Left lung (tissue), 14 donors: ENCODE measurements around the gene CCDC14. TPM values are rescaled to one million over a fixed set of nuclear protein-coding genes. Genes with fewer than 3 reads are reported as not detected.
A peak's percentile ranks its signal among the peaks of the same experiment; 100 is the strongest.
"Not testable (repeated sequence)": the region's sequence is repeated elsewhere in the genome, so short reads cannot be mapped to it uniquely, and the experiment has no call there.

Experiments used
- ATAC-seq: fragments of 200-7000 bp; cut with Tn5 transposase; one replicate; pipeline ENCODE4 v1.9.1; 2020; ENCODE audit warnings: moderate library complexity
- DNase-seq, 4 donors: peaks; one replicate each; pipeline ENCODE4 v3.0.0-alpha.2; 2013 to 2020
- H3K27ac ChIP-seq, 2 donors: fragments of 200-600 bp; sonication (generic) in 1 of 2; one replicate each; pipeline versions ENCODE4 v1.5.0 to v1.8.0; 2020 to 2021
- H3K27me3 ChIP-seq, 2 donors: fragments of 200-600 bp; sonication (generic) in 1 of 2; one replicate each; pipeline versions ENCODE4 v1.5.0 to v1.8.0; 2020 to 2021
- H3K36me3 ChIP-seq, 2 donors: fragments of 200-600 bp; sonication (generic) in 1 of 2; one replicate each; pipeline versions ENCODE4 v1.5.0 to v1.8.0; 2020 to 2021
- H3K4me1 ChIP-seq, 2 donors: fragments of 200-600 bp; one replicate each; pipeline ENCODE4 v1.8.0; 2021
- H3K4me3 ChIP-seq, 2 donors: fragments of 200-600 bp; sonication (generic) in 1 of 2; one replicate each; pipeline versions ENCODE4 v1.5.0 to v1.8.0; 2020 to 2021; ENCODE audit warnings: mild to moderate bottlenecking in 1 of 2
- H3K9me3 ChIP-seq, 2 donors: fragments of 200-600 bp; sonication (generic) in 1 of 2; one replicate each; pipeline versions ENCODE4 v1.5.0 to v1.8.0; 2020 to 2021
- CTCF ChIP-seq, 2 donors: fragments of 200-600 bp; sonication (generic) in 1 of 2; IDR thresholded peaks; one replicate each; pipeline versions ENCODE4 v1.5.0 to v1.8.0; 2021; ENCODE audit warnings: antibody characterized with exemption in 2 of 2
- intact Hi-C, 2 donors: fragments of 100-400 bp; cut with DNase I; formaldehyde crosslinking; loops; one replicate each; pipeline versions ENCODE4 v1.11.2 to v1.14.2; 2022
- long read RNA-seq, 12 donors: library from polyadenylated mRNA in 2 of 12; unstranded in 2 of 12; transcript quantifications; one replicate each; pipeline ENCODE4 v2.0.0 and lab custom pipeline, GENCODE V29; 2019 to 2026
- polyA plus RNA-seq, 6 donors: library from polyadenylated mRNA; unstranded; fragments of 120-200 nt; gene quantifications; one replicate each; pipeline ENCODE4 v1.2.1, GENCODE V29; 2013; ENCODE audit not compliant: insufficient read length in 6 of 6
- total RNA-seq, 2 donors: library from RNA; stranded (reverse); fragmentation: NEBNext Ultra II Directional; extraction: Animal tissue kit (Norgen Biotek cat#: 25700); gene quantifications; one replicate each; pipeline ENCODE4 v1.2.1, GENCODE V29; 2021
- donor health status: DM: no; HTN: yes; CAD: no.
- donor health status: DM: no; HTN: no; CAD: no.

Gene CCDC14
- total RNA-seq = 10 to 100 TPM; 40.9 to 44.4 TPM
- 100 to 1,000 TPM; 203 to 323 (median 238) TPM for polyA plus RNA-seq
- long read RNA-seq, donor 1, full-length matches to known transcripts = 5 of 93 reads
- long read RNA-seq, donor 1, partial matches to known transcripts = 88 of 93 reads
- long read RNA-seq, donor 1, other reads (novel, unspliced or antisense) = 0 of 93 reads
- long read RNA-seq, donor 2, full-length matches to known transcripts = 12 of 58 reads
- long read RNA-seq, donor 2, partial matches to known transcripts = 46 of 58 reads
- long read RNA-seq, donor 2, other reads (novel, unspliced or antisense) = 0 of 58 reads
- long read RNA-seq, donor 3, full-length matches to known transcripts = 7 of 13 reads
- long read RNA-seq, donor 3, partial matches to known transcripts = 6 of 13 reads
- long read RNA-seq, donor 3, other reads (novel, unspliced or antisense) = 0 of 13 reads
- long read RNA-seq, donor 4, partial matches to known transcripts = 0 of 3 reads
- long read RNA-seq, donor 4, other reads (novel, unspliced or antisense) = 3 of 3 reads
- long read RNA-seq, donor 5, full-length matches to known transcripts = 5 of 37 reads
- long read RNA-seq, donor 5, partial matches to known transcripts = 32 of 37 reads
- long read RNA-seq, donor 5, other reads (novel, unspliced or antisense) = 0 of 37 reads
- long read RNA-seq, donor 6, full-length matches to known transcripts = 7 of 13 reads
- long read RNA-seq, donor 6, partial matches to known transcripts = 6 of 13 reads
- long read RNA-seq, donor 6, other reads (novel, unspliced or antisense) = 0 of 13 reads
- long read RNA-seq, donor 7, full-length matches to known transcripts = 8 of 23 reads
- long read RNA-seq, donor 7, partial matches to known transcripts = 15 of 23 reads
- long read RNA-seq, donor 7, other reads (novel, unspliced or antisense) = 0 of 23 reads
- long read RNA-seq, donor 8, full-length matches to known transcripts = 5 of 21 reads
- long read RNA-seq, donor 8, partial matches to known transcripts = 16 of 21 reads
- long read RNA-seq, donor 8, other reads (novel, unspliced or antisense) = 0 of 21 reads
- long read RNA-seq, donor 9 = 0 reads
- long read RNA-seq, donor 10, partial matches to known transcripts = 2 of 5 reads
- long read RNA-seq, donor 10, other reads (novel, unspliced or antisense) = 3 of 5 reads
- long read RNA-seq, donor 11, full-length matches to known transcripts = 4 of 15 reads
- long read RNA-seq, donor 11, partial matches to known transcripts = 11 of 15 reads
- long read RNA-seq, donor 11, other reads (novel, unspliced or antisense) = 0 of 15 reads
- long read RNA-seq, donor 12, full-length matches to known transcripts = 9 of 28 reads
- long read RNA-seq, donor 12, partial matches to known transcripts = 19 of 28 reads
- long read RNA-seq, donor 12, other reads (novel, unspliced or antisense) = 0 of 28 reads

GRCh38 chr3:123960781-123961507, at the start of gene CCDC14:
CCDC14 (minus strand) TSS chr3:123961229; CDS start chr3:123961173, 56 bp downstream.
- intact Hi-C loops = no loop called here

GRCh38 chr3:124008321-124008720, 47.3 kb upstream of the CCDC14 start:
- H3K27me3 ChIP-seq, H3K4me1 ChIP-seq, H3K36me3 ChIP-seq, intact Hi-C loops, H3K4me3 ChIP-seq, H3K9me3 ChIP-seq, H3K27ac ChIP-seq, ATAC-seq, DNase-seq: not testable (repeated sequence)

More at GRCh38 chr3:123960781-123961507, at the start of gene CCDC14:
- TF ChIP-seq CTCF (IDR thresholded peaks at IDR 0.05) = no peak
- Histone ChIP-seq H3K27me3 (no peaks in the 10 kb centered on the region), H3K27ac (peak within 1 kb of the TSS; percentile 81 to 85), H3K9me3 (no peaks in the 10 kb centered on the region), H3K4me1 (peaks cover 0 to 21% of the 10 kb centered on the region in 2 donors), H3K4me3 (peak within 1 kb of the TSS; percentile 52 to 64), H3K36me3 (peaks cover 0 to 1% of the 10 kb centered on the region in 2 donors)
- DNase-seq = peak; percentile 90 to 97 (median 96)
- ATAC-seq = peak; percentile 100

- DNase-seq = no peak
- Histone ChIP-seq H3K4me3 (no peak overlapping the region), H3K27me3 (no peaks in the 10 kb centered on the region), H3K36me3 (no peaks in the 10 kb centered on the region), H3K4me1 (no peaks in the 10 kb centered on the region), H3K9me3 (no peaks in the 10 kb centered on the region), H3K27ac (no peak overlapping the region)
- no peak for TF ChIP-seq CTCF (IDR thresholded peaks at IDR 0.05)
- no peak for ATAC-seq
- intact Hi-C loops = no loop called here
Observed at GRCh38 chr3:124007186-124007585, 46.2 kb upstream of the CCDC14 start.

- H3K4me3 ChIP-seq, DNase-seq, H3K27ac ChIP-seq, H3K36me3 ChIP-seq, intact Hi-C loops, H3K9me3 ChIP-seq, H3K27me3 ChIP-seq, H3K4me1 ChIP-seq, ATAC-seq: not testable (repeated sequence)
Observed at GRCh38 chr3:124002405-124003079, 41.5 kb upstream of the CCDC14 start.

GRCh38 chr3:124001366-124001765, 40.3 kb upstream of the CCDC14 start:
- ATAC-seq, intact Hi-C loops: not testable (repeated sequence)

More at GRCh38 chr3:124001366-124001765, 40.3 kb upstream of the CCDC14 start:
- not testable (repeated sequence) for H3K27me3 ChIP-seq, DNase-seq, H3K9me3 ChIP-seq, H3K27ac ChIP-seq, H3K4me1 ChIP-seq, H3K4me3 ChIP-seq, H3K36me3 ChIP-seq
